ENCODE measurements around the gene RASD2.

RASD2 gene

GRCh38 chr22:35558031-35558430 is 17.4 kb downstream of the RASD2 start:
- in situ Hi-C loops (cut with MboI; ENCODE audit: low sequenced_read_pairs), result no loop called here

GRCh38 chr22:35558719-35559118 is 18.1 kb downstream of the RASD2 start:
- in situ Hi-C loops (cut with MboI; ENCODE audit: low sequenced_read_pairs), result no loop called here

DNA sequence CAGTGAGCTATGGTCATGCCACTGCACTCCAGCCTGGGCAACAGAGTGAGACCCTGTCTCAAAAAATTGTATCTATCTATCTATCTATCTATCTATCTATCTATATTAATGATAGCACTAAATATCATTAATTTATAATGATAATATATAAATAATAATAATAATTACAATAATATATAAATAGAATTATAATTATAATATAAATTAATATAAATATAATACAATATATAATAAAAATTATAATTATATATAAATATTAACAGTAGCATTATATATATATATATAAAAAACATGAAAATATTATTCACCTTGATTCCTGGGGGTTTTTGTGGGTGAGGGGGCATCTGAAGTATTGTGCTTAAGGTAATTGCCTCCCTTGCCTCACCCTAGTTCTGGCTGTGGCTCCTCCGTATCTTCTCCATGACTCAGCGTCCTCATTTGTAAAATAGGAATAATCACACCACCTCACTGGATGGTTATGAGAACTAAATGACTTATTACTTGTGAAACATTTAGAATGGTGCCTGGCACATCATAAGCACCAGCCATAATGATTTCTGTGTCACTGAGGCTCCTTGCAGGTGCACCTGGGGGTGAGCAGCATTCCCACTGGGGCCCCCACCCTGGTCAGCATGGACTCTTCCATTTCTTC is 18.8 kb downstream of the RASD2 start:
- in situ Hi-C loops (cut with MboI; ENCODE audit: low sequenced_read_pairs), result no loop called here

DNA sequence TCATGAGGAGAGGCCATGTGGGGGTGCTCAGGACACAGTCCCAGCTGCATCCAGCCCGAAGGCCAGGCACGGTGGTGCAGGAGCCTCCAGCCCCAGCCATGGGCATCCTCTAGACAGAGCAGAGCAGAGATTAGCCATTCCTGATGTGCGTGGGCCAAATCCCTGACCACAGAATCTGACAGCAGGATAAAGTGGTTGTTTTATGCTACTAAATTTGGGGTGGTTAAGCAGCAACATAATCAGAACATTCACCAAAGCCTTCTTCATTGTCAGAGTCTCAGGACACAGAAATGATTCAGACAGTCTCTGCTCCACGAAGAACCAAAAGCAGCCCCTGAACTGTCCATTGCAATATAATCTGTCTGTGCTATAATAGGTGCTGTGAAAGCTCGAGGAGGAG is 19.7 kb downstream of the RASD2 start:
- in situ Hi-C loops (cut with MboI; ENCODE audit: low sequenced_read_pairs), result no loop called here

DNA sequence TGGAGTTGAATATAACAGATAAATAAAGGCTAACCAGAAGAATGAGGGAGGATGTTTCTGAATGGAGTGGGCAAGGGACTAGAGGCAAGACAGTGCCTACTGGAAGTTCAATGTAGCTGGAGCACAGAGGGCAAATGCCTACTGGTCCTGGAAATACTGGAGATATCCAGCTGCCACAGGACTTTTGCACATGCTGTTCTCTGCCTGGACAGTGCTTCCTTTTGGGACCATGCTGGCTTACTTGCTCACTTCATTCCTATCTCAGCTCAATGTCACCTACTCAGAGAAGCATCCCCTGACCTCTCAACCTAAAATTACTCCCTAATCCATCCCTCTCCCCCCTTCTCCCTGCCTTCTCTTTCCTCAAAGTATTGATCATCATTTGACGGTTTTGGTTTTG is 20.2 kb downstream of the RASD2 start:
- in situ Hi-C loops (cut with MboI; ENCODE audit: low sequenced_read_pairs), result no loop called here

DNA sequence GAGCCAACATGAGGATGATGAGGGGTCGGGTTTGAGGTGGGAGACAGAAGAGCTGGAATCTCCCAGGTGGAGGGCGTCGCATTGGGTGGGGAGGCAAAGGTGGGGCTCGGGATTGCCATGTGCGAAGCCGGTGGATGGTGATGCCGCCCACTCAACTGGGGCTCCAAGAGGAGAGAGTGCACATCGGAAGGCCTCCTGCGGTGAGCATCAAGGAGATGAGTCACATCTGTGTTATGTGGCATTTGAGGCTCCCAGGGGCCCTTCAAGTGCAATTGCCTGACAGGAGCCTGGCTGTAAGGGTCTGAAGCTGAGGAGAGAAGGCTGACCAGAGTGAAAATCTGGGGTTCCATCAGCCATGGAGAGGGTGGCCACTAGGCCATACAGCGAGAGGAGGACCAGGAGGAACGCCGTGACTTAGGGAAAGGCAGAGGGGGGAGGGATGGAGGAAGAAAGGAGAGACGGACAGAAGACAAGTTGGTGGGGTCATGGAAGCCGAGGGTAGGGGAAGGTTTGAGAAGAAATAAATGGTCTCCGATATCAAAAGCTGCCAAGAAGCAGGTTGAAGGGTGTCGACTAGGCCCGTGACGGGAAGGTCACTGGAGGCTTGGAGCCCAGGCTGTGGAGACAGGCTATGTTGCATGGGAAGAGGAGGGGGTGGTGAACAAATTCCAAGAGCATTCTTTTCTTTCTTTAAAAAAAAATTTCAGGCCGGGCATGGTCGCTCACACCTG is 21.3 kb downstream of the RASD2 start:
- in situ Hi-C loops (cut with MboI; ENCODE audit: low sequenced_read_pairs), result no loop called here

DNA sequence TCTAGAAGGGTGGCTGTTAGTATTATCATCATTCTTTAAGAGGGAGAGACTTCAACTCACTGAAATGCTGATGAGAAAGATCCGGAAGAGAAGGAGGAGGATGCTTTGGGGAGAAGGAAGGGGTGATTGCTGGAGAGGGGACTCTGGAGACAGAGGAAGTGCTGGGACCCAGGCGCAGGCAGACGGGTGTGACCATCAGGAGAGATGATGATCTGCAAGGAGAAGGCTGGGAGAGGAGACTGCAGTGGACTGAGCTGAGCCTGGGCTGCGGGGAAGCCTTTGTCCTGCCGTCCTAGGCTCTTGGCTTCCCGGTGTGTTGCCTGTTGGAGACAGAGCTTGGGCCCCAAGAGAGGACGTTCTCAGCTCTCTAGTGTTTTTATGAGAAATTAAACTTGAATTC is 22.6 kb downstream of the RASD2 start:
- in situ Hi-C loops (cut with MboI; ENCODE audit: low sequenced_read_pairs), result no loop called here

- in situ Hi-C loops (cut with MboI; ENCODE audit: low sequenced_read_pairs), result no loop called here
These were observed 24.6 kb downstream of the RASD2 start for GRCh38 chr22:35564975-35565867.

DNA sequence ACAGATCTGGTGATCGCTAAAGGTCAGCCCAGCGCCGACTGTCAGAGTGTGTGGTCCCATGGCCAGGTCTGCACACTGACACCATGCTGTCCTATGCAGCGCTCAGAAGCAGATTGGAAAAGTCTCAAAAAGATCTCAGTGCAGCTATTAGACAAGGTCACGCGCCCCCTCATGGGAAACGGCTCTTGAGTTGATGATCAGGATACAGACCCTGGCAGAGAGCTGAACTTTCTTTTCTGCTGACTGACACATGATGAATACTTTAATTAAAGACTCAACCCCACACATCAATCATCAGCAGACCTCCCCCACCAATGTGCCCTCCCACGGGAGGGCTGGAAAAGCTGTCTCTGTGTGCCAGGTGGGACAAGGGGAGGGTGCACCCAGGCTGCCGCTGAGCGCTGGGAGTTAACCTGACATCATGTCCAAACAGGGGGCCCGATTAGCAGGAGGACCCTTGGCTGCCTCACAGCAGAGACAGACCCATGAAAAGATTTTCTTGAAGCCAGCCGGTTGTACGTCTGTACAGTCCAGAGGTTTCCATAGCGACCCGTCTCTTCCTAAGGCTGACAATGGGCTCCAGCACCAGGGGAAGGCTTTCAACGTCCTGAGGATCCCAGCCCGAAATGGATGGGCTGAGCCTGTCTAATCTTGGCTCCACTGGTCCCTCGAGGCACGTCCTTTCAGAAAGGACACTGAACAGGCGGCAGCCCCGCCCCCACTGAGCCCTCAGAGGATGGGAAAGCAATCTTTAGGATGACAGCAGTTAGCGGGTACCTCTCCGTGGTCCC is 26.9 kb downstream of the RASD2 start:
- in situ Hi-C loops (cut with MboI; ENCODE audit: low sequenced_read_pairs), result no loop called here

- in situ Hi-C loops (cut with MboI; ENCODE audit: low sequenced_read_pairs), result no loop called here
These were observed 28.4 kb downstream of the RASD2 start for GRCh38 chr22:35568751-35569739.

DNA sequence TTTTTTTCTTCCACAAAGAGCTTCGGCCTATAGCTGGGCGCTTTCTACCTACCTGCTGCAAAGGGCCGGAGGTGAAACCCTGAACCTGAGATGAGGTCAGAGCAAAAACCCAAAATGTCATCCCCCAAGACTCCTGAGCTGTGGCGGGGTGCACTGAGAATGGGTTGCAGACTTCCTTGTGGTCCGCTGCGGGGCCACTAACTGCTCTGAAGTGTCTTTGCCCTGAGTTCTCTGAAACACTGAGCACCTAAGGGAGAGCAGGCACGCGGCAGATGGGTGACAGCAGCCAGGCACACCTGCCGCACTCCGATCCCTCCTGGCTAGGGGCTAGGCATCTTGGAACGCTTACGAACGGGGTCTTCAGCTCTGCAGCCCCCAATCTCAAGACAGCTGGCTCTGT is 29.3 kb downstream of the RASD2 start:
- in situ Hi-C loops (cut with MboI; ENCODE audit: low sequenced_read_pairs), result no loop called here

DNA sequence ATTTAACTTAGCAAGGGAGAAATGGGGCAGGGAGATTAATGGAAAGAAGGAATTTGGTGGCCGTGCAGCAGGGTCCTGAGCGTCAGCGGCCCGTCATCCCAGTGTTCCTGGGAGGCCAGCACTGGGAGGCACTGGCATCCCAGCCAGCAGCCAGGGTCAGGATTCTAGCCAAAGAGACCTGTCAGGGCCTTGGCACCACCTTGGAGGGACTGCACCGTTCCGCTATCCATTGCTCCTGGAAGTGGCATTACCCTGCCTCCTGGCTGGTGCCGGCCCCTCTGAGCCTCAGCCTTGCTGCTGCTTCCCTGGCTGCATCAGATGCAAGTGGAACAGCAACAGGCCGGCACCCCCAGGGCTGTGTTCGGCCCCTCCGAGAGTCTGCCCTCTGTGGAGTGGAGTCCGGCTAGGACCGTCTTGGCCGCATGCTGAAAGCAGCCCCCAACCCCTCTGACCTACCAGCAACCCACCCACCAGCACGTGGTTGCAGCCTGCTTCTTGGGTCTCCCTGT is 30.1 kb downstream of the RASD2 start:
- in situ Hi-C loops (cut with MboI; ENCODE audit: low sequenced_read_pairs), result no loop called here

DNA sequence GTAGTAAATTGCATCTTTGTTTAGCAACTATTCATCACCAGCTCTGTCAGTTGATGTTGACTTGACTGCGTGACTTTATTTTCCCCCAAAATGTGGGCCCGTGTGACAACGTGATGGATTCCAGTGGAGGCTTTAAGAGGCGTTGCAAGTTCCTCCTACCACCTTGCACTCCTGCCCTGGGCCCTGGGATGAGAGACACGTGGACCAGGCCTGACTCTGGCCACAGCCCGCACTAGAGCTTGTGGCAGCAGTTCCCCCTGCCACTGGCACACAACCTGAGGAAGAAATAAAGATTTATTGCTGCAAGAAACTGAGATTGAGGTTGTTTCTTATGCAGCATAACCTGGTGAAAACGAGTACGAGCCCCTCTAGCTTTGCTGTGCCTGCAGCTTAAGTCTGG is 31.9 kb downstream of the RASD2 start:
- in situ Hi-C loops (cut with MboI; ENCODE audit: low sequenced_read_pairs), result no loop called here

DNA sequence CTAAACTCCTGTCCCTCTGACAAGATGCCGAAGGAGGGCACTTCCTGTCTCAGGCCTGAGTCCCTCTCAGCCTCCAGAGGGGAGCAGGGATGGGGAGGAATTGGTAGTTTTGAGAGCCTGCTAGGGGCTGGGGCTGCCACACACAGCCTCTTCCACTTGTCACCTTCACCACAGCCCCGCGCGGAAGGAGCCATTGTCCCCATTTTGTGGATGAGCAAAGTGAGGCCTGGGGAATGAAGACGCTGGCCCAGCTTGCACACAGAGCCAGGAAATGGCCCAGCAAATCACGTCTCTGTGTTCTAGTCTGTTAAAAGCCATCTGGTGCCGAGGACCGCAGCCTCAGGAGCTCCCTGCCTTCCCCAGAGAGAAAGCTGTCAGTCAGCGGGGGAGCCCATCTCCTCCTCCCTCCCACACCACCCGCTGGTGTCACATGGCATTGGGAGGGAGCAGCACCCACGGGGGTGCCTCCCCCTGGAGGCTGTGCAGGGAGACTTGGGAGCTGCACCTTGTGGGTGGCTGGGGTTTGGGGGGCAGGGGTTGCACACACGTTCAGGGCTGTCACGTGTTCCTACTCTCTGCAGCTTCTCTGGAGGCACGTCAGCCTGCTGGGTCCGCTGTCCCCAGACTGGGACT is 34.6 kb downstream of the RASD2 start:
- in situ Hi-C loops (cut with MboI; ENCODE audit: low sequenced_read_pairs), result no loop called here

GRCh38 chr22:35576671-35577070 is 36.0 kb downstream of the RASD2 start:
- in situ Hi-C loops (cut with MboI; ENCODE audit: low sequenced_read_pairs), result no loop called here

DNA sequence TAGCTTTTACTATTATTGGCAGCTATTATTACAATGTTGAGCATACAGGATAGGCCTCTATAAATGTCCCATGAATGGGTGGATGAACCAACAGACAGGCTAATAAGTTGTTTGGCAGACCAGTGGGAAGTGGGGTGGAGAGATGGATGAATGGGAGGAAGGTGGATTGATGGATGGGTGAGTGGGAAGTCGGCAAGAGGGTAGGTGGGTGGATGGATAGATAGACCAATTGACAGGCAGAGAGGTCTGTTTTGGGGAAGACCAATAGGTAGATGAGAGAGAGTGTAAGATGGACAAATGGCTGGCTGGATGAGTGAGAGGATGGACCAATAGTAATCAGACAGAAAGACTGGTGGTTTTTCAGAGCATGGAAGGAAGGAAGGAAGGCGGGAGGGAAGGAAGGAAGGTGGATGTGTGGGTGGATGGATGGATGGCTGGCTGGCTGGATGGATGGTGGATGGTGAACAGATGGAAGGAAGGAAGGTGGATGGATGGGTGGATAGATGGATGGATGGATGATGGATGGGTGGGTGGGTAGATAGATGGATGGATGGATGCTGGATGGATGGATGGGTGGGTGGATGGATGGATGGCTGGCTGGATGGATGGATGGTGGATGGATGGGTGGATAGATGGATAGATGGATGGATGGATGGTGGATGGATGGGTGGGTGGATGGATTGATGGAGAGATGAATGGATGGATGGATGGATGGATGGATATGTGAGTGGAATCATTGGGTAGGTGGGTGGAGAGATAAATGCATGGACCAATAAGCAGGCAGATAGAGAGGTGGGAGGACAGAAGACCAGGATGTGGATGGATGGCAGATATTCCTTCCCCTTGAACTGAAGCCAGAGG is 37.4 kb downstream of the RASD2 start:
- in situ Hi-C loops (cut with MboI; ENCODE audit: low sequenced_read_pairs), result no loop called here

DNA sequence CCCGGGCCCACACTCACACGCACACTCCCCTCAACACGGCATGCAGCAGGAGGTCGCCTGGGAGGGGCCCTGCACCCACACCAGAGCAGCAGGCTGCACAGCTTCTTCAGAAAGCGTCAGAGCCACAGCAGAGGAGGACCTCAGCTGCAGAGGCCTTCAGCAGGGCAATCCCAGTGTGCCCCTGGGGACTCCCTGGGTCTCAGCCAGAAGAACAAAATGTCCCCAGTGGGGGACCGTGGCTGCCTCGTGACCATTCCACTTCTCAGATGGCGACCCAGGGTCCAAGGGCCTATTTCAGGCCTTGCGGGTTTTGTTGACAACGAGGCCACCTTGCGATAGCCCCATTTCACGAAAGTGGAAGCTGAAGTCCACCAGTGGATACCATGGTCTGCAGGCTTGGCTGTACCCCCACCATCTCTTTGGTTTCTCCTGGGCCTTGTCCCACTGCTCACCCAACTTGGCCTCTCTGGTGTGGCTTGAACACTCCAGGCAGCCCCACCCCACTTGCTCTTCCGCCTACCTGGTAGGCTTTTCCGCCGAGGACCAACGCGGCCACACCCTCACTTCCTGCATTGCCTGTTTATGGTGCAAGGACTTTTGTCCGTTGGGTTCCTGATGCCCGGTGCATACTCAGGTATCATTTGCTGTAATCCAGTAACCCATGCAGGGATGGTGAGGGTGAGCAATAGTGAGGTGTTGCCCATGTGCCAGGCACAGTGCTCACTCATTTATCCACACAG is 38.4 kb downstream of the RASD2 start:
- in situ Hi-C loops (cut with MboI; ENCODE audit: low sequenced_read_pairs), result no loop called here

All from HL-60/S4 treated with retinoic acid at 250 ng/mL for 4 days and 3 days (cell line).